ENCODE data around the gene CDH23.

The CDH23 gene

DNA sequence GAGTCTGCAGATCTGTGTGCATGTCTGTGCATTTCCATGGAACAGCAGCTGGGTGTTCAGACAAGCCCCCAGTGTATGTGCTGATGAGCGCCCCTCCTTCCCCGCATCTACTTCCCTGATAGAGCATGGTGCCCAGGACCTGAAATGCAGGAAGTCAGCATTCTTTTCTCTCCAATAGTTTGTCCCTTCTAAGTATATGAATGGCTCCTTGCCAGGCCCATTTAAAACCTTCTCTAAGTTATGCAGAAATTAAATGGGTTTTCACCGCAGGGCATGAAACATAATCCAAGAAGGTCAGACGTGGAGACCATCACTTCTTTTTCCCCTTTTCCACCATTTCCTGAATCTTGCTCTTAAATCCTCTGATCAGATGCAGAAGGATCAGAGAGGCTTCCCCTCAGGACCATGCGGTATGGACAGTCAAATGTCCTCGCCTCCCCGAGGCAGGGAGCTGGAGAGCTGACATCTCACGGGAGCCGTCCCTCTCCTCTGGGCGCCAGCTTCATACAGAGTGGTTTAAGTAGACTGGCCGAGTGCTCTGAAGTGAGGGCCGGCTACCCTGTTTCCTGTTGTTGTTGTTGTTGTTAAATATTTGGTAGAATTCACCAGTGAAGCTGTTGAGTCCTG lies 167.6 kb downstream of the CDH23 start:
- Mint-ChIP-seq H3K4me3 (no peak overlapping the region), H3K4me1 (ENCODE audit: low read depth) (peaks cover 10% of the 10 kb centered on the region), H3K9me3 (no peaks in the 10 kb centered on the region), H3K27me3 (peaks cover 18% of the 10 kb centered on the region), H3K27ac (no peak overlapping the region), H3K36me3 (ENCODE audit: low read depth) (no peaks in the 10 kb centered on the region)
- intact Hi-C loops (cut with micrococcal nuclease) = no loop called here

DNA sequence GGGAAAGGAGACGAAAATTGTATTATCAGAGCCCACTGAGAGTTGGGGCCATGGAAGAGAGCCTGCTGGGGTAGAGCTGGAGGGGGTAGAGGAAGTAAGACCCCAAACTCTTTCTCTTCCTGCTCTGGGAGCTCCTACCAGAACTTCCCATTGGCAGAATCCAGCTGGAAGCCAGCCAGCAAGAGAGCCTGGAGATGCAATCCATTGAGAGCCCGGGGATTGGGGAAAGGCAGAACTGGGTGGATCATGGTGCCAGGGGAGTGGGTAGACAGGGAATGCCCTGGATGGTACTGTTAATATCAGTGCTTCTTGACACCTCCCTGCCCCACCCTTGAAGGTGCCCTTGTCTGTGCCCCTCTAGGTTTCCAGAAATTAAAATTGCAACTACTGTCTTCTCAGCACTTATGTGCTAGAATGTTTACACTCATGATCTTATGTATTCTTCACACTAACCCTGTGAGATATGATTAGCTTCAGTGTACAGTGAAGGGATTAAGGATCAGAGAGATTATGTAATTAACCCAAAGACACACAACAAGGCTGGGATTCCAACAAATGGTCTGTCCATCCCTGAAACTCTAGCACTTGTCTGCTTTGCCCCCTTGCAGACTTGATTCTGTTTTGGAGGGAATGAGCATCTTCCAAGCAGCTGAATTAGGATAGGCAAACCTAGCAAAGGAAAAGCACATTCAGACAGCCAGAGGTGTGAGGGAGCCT lies 168.7 kb downstream of the CDH23 start:
- Mint-ChIP-seq H3K36me3 (ENCODE audit: low read depth) (no peaks in the 10 kb centered on the region), H3K27ac (no peak overlapping the region), H3K4me3 (no peak overlapping the region), H3K27me3 (peaks cover 7% of the 10 kb centered on the region), H3K4me1 (ENCODE audit: low read depth) (peaks cover 14% of the 10 kb centered on the region), H3K9me3 (no peaks in the 10 kb centered on the region)
- intact Hi-C loops (cut with micrococcal nuclease) = no loop called here

DNA sequence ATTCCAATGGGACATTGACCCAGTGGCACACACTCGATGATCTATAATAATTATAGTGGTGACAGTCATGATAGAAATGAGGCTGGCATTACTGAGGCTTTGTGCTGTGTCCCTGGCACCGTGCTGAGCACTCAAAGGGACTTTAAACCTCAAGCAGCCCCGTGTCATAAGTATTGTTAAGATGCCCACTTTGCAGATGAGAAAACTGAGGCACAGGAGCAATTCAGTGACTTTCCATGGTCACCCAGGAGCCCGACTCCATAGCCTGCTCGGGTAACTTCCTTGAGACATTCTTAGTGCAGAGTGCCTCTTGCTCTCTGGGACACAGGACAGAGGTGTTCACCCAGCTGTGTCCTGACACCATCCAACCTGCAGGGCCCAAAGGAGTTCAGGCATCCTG lies 170.3 kb downstream of the CDH23 start:
- H3K9me3 Mint-ChIP-seq = no peaks in the 10 kb centered on the region

DNA sequence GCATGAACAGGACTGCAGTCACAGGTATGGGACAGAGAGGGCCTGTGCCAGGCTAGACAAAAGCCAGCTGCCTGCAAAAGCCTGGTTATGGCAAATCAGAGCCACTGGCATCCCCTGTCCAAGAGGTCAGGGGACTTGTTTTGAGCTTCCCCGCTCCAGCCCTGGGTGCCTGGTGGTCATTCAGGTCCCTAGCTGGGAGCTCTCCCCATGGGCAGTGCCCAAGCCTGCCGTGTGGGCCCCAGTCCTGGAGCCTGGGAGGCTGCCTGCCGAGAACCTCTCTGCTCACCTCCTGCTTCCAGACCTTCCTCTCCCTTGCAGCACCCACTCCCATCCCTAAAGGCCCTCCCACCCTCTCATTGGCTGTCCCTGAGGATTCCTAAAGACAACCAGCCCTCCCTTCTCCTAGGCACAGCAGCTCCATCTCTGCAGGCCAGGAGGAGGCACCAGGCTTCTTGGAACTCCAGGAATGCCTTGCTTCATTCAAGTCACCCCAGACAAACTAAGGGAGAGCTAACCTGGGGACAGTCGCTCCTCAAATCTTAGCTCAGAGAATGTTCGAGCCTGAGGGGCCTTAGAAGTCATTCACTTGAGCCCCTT lies 172.3 kb downstream of the CDH23 start:
- Mint-ChIP-seq H3K27me3 (peaks cover 2% of the 10 kb centered on the region), H3K27ac (no peak overlapping the region), H3K36me3 (ENCODE audit: low read depth) (no peaks in the 10 kb centered on the region), H3K9me3 (no peaks in the 10 kb centered on the region), H3K4me1 (ENCODE audit: low read depth) (peaks cover 9% of the 10 kb centered on the region), H3K4me3 (no peak overlapping the region)
- intact Hi-C loops (cut with micrococcal nuclease) = no loop called here

More for the DNA sequence above, 170.3 kb downstream of the CDH23 start:
- H3K4me1 Mint-ChIP-seq (ENCODE audit: low read depth) = peaks cover 9% of the 10 kb centered on the region
- H3K27ac Mint-ChIP-seq = no peak overlapping the region
- H3K4me3 Mint-ChIP-seq = no peak overlapping the region
- no peaks in the 10 kb centered on the region for H3K36me3 Mint-ChIP-seq (ENCODE audit: low read depth)
- intact Hi-C loops (cut with micrococcal nuclease) = no loop called here
- H3K27me3 Mint-ChIP-seq = peaks cover 2% of the 10 kb centered on the region

DNA sequence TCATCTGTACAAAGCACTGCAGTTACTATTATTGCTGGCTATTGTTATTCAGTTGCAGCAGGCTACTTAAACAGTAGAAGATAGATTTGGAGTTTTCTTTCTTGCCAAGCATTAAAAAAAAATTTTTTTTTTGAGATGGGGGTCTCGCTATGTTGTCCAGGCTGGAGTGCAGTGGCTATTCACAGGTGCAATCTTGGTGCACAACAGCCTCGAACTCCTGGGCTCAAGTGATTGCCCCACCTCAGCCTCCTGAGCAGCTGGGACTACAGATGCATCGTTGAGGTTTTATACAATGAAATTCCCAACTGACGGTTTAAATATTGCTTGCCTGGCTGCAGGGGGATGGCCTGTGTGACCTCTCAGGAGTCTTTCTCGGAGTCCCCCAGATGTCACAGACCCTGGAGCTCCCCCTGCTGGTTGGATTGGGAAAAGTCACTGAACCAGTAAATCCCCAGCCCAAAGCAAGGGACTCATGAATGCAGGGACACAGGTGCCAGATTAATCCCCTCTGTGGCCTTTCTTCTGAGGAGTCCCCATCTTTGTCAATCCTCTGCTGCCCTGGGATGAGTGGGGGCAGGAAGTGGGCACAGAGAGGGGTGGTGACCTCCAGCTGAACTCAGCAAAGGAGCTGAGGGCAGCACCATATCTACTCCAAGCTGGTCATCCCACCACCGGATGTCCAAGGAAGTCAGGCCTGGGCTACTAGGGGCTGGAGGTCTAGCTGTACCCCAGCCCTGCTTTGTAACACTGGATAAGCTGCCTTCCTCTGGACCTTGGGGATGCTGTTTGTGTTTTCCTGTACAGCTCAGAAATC lies 173.3 kb downstream of the CDH23 start:
- H3K36me3 Mint-ChIP-seq (ENCODE audit: low read depth) = no peaks in the 10 kb centered on the region
- H3K9me3 Mint-ChIP-seq = no peaks in the 10 kb centered on the region
- peaks cover 2% of the 10 kb centered on the region for H3K27me3 Mint-ChIP-seq
- no peak overlapping the region for H3K27ac Mint-ChIP-seq
- H3K4me1 Mint-ChIP-seq (ENCODE audit: low read depth) = peaks cover 9% of the 10 kb centered on the region
- H3K4me3 Mint-ChIP-seq = no peak overlapping the region
- intact Hi-C loops (cut with micrococcal nuclease) = loop anchor here (1.0 to 5.0 kb wide), 3 partner anchors 83 to 251 kb away; partner anchors contain the start of gene SLC29A3

DNA sequence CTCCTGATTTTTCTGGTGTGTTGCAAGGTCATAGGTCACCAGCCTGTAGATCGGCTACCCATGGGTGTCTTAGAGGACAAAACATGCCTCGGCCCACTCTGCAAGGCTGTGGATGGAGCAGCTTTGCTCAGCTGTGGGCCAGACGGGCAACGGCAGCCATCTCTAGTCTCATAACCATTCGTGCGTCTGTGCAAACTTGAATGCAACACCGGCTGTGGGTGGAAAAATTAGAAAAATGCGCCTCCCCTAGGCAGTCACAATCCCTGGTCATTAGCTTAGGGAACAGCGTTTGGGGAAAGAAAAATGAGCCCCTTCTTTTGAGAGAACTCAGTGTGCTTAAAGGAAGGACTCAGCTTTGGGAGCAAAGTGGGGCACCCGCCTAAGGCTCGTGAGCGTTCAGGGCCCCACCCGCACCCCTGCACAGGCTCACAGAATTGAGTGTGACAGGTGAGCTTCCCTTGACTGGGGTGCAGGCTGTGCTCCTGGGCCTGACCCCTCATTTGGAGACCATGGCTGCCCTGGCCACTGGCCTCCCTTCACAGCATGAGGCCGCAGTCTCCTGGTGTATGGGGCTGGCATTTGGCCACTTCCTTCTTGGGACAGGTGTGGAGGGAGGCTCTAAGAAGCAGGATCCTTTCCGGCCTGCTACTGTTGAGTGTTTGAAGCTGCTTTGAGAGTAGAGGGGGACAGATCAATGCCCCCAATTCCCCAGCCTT lies 174.9 kb downstream of the CDH23 start:
- Mint-ChIP-seq H3K36me3 (ENCODE audit: low read depth) (no peaks in the 10 kb centered on the region), H3K4me3 (no peak overlapping the region), H3K4me1 (ENCODE audit: low read depth) (peaks cover 9% of the 10 kb centered on the region), H3K27ac (peak overlapping the region; percentile 29), H3K27me3 (no peaks in the 10 kb centered on the region), H3K9me3 (no peaks in the 10 kb centered on the region)
- intact Hi-C loops (cut with micrococcal nuclease) = loop anchor here (2.0 to 5.0 kb wide), 2 partner anchors 84 to 187 kb away; no protein-coding TSS in a partner anchor

DNA sequence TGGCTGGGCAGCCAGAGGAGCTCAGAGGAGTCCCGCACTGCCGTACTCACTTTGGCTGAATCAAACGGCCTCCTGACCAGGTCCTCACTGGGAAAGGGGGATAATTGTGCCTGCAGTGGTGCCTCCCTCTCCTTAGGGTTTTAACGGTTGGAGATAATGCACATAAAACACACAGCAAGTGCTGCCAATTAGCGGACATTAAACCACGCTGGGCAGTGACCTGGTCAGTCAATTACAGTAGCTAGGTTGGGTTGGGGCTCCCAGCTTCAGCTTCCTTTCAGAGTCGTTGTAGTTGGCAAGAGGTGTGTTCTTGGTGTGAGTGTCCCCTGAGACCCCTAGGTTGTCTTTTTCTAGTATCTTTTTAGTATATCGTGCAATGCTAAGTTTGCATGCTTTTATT lies 176.2 kb downstream of the CDH23 start:
- Mint-ChIP-seq H3K9me3 (no peaks in the 10 kb centered on the region), H3K4me3 (no peak overlapping the region), H3K4me1 (ENCODE audit: low read depth) (peaks cover 9% of the 10 kb centered on the region), H3K36me3 (ENCODE audit: low read depth) (no peaks in the 10 kb centered on the region), H3K27me3 (peaks cover 3% of the 10 kb centered on the region), H3K27ac (no peak overlapping the region)
- intact Hi-C loops (cut with micrococcal nuclease) = loop anchor here (5.0 kb wide), 1 partner anchor 86 kb away; no protein-coding TSS in a partner anchor

DNA sequence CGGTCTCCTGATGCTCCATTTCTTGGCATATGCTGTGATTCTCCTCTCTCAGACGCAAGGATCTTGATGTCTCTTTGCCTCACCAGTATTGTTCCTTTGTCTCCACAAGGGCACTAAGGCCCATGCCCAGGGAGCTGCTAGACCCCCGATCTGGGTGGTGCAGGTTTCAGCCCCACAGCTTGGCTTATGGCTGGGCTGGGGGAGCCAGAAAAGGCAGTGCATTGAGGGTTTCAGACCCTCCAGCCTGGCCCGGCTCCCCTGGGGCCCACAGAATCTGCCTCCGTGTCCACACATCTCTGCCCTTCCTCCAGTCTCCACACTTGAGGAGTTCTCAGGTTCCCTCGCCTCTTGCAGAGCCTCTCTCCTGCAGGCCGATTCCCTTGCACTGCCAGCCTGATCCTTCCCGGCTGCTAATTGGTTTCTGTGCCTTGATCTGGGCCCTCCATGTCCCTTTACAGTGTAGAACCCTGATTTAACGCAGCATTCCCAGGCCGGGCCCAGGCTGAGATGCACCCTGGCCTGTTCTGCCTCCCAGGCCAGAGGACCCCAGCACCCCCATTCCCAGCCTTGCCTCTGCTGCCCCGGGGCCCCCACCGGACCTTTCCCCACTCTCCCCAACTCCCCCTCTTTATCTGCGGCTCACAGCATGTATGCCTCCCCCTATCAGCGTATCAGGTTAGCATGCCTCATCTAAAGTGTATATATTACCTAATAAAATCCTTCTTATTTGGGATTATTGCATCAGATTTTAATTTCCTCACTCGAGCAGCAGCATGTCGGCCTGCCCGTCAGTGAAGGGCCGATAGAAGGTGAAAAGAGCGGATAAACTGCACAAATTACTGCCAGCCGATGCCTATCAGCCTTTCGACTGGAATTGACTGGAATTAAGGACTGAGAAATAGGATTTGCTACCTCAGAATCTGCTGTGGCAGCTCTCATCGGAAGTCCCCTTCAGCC lies 177.1 kb downstream of the CDH23 start:
- Mint-ChIP-seq H3K27me3 (peaks cover 3% of the 10 kb centered on the region), H3K36me3 (ENCODE audit: low read depth) (no peaks in the 10 kb centered on the region), H3K27ac (no peak overlapping the region), H3K4me1 (ENCODE audit: low read depth) (peaks cover 9% of the 10 kb centered on the region), H3K9me3 (no peaks in the 10 kb centered on the region), H3K4me3 (no peak overlapping the region)
- intact Hi-C loops (cut with micrococcal nuclease) = loop anchor here (5.0 kb wide), 1 partner anchor 87 kb away; no protein-coding TSS in a partner anchor

DNA sequence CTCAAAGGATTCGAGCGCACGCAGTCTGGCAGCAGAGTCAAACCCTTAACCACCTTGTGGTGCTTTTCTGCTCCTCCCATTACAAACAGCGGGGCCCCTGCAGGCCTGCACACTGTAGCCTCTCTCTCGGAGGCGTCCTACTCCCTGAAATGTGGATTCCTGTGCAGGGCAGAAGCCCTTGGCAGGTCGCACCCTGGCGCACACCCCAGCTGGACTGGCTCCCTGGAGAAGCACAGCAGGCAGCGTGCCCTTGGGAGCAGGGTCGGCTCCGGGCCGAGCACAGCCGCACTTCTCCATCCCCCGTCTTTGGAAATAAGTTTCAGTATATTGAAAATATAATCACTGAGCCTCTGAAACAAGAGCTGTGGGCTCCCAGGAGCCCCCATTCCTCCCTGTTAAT lies 178.7 kb downstream of the CDH23 start:
- intact Hi-C loops (cut with micrococcal nuclease) = no loop called here
- Mint-ChIP-seq H3K9me3 (no peaks in the 10 kb centered on the region), H3K27ac (no peak overlapping the region), H3K4me1 (ENCODE audit: low read depth) (peaks cover 5% of the 10 kb centered on the region), H3K36me3 (ENCODE audit: low read depth) (no peaks in the 10 kb centered on the region), H3K4me3 (no peak overlapping the region), H3K27me3 (peaks cover 3% of the 10 kb centered on the region)

DNA sequence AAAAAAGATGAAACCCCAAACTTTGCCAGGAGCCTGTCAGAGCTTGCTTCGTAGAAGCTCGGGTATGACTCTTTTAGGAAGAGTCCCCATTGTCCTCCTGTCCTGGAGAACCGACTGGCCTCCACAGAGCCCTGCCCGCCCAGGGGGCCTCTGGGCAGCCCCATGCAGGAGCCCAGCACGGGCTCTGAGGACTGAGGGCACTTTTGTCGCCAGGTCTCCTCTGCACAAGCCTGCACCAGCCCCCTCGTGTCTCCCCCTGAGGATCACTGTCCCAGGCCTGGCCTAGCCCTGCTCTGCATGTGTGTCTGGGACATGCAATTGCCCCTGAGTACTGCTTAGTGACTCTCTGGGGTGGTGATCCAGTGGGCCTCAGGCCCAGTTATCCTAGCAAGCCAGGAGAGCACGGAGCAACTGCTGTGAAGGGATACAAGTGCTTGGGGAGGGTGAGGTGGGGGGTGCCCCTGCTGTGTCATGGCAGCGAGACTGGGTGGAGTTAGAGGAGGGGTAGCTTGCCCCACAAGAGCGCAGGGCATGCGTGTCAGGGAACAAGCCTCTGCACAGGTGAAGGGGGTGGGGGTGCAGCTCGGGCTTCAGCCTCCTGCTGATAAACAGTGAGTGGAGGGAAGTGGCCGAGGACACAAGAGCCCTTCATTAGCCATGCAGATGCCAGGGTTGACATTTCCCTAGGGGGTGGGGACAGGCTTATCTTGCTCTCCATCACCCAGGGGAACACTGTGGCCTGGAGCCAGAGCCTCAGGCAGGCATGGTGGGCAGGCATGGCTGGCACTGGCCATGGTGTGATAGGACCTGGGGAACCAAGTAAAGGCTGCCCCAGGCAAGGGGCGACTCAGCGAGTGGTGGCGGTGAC lies 179.4 kb downstream of the CDH23 start:
- H3K27me3 Mint-ChIP-seq = peaks cover 5% of the 10 kb centered on the region
- intact Hi-C loops (cut with micrococcal nuclease) = no loop called here

DNA sequence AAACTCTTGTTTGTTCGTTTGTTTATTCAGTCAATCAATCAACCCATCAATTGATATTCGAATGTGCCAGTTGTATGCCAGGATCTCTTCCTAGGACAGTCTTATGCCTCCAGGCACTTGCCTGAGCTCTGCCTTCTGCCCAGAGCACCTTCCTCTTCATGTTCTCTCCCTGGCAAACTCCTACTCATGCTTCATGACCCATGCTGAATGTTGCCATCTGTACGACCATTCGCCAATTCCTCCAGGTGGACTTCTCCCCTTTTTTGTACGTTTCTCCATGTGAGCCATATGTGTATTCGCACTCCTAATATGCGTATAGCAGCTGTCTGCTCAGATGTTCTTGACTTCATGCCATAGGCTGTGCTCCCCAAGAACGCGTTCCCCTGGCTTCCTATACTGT lies 180.1 kb downstream of the CDH23 start:
- no peaks in the 10 kb centered on the region for H3K4me1 Mint-ChIP-seq (ENCODE audit: low read depth)
- H3K9me3 Mint-ChIP-seq = no peaks in the 10 kb centered on the region
- no peaks in the 10 kb centered on the region for H3K36me3 Mint-ChIP-seq (ENCODE audit: low read depth)
- peaks cover 5% of the 10 kb centered on the region for H3K27me3 Mint-ChIP-seq
- H3K27ac Mint-ChIP-seq = no peak overlapping the region
- no peak overlapping the region for H3K4me3 Mint-ChIP-seq
- intact Hi-C loops (cut with micrococcal nuclease) = no loop called here

More for the DNA sequence above, 179.4 kb downstream of the CDH23 start:
- Mint-ChIP-seq H3K9me3 (no peaks in the 10 kb centered on the region), H3K4me1 (ENCODE audit: low read depth) (no peaks in the 10 kb centered on the region), H3K36me3 (ENCODE audit: low read depth) (no peaks in the 10 kb centered on the region), H3K4me3 (no peak overlapping the region), H3K27ac (no peak overlapping the region)

DNA sequence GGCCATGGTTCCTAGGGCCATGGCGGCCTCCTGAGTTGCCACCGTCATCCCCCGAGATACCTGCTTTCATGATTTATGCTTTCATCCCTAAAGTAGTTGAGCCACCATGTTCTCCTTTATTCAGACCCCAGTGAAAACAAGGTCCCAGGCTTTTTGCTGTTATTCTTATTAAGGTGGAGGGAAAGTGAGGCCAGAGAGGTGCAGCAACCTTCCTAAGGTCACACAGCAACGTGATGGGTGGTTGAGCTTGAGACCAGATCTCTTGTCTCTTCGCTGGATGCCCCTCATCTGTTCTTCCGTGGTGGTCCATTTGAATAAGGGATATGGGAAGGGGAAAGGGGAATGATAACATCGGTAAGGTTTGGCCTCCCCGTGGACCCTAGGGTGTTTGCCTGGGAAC lies 180.6 kb downstream of the CDH23 start:
- H3K36me3 Mint-ChIP-seq (ENCODE audit: low read depth) = no peaks in the 10 kb centered on the region
- no peak overlapping the region for H3K27ac Mint-ChIP-seq
- no peaks in the 10 kb centered on the region for H3K9me3 Mint-ChIP-seq
- H3K4me1 Mint-ChIP-seq (ENCODE audit: low read depth) = no peaks in the 10 kb centered on the region
- intact Hi-C loops (cut with micrococcal nuclease) = no loop called here
- H3K27me3 Mint-ChIP-seq = peaks cover 5% of the 10 kb centered on the region
- no peak overlapping the region for H3K4me3 Mint-ChIP-seq

Data from dendritic cell treated with granulocyte-macrophage colony-stimulating factor and Interleukin-4, amounts not matched to agents 40 ng/mL and 50 ng/mL, for 4 days (primary cell).